ENCODE results near the gene ILK. TPM values are rescaled to one million over a fixed set of nuclear protein-coding genes. Genes with fewer than 3 reads are reported as not detected.

Gene ILK
- total and polyA plus RNA-seq, 10 of the 15 experiments (the other 5 are each of a cell fraction or from before 2014, with no cell fraction given), result 51.8 to 163 (median 92.0) TPM

GRCh38 chr11:6634534-6634933 is 31.0 kb downstream of the ILK start (continued):
- TF ChIP-seq PKNOX1 (IDR thresholded peaks at IDR 0.05) (no peak), BHLHE40 (IDR thresholded peaks at IDR 0.05; ENCODE audit: borderline replicate concordance in 1 of 2, low read depth in 2 of 2, low read length in 1 of 2) (no peak), ESRRA (IDR thresholded peaks at IDR 0.05; ENCODE audit: low read length) (no peak), PAX8 (IDR thresholded peaks at IDR 0.05) (no peak)

GRCh38 chr11:6635082-6635932 is 31.7 kb downstream of the ILK start:
- Histone ChIP-seq H4K20me1 (ENCODE audit: control insufficient read depth, insufficient read depth) (no peaks in the 10 kb centered on the region), H3K27ac (ENCODE audit: control insufficient read depth, insufficient read depth) (no peak overlapping the region), H3K36me3 (ENCODE audit: control insufficient read depth in 2 of 2, insufficient read depth in 2 of 2, low read length in 1 of 2) (no peaks in the 10 kb centered on the region), H3K9me3 (replicated peaks; ENCODE audit: control insufficient read depth, insufficient read depth, low read length) (no peaks in the 10 kb centered on the region), H3K27me3 (replicated peaks in 1 of 2; ENCODE audit: control insufficient read depth in 2 of 2, insufficient read depth in 2 of 2, low read length in 1 of 2) (no peaks in the 10 kb centered on the region), H3K9ac (ENCODE audit: control insufficient read depth, insufficient read depth, low read length) (no peak overlapping the region), H3K4me1 (ENCODE audit: control insufficient read depth, insufficient read depth, low read length) (no peaks in the 10 kb centered on the region), H3K79me2 (ENCODE audit: control insufficient read depth, insufficient read depth, low read length) (no peaks in the 10 kb centered on the region), H3K4me3 (no peak overlapping the region), H3K4me2 (ENCODE audit: control insufficient read depth, insufficient read depth) (no peak overlapping the region), H2AFZ (ENCODE audit: control insufficient read depth, low read depth, low read length) (no peak overlapping the region)
- SMC1A ChIA-PET (ENCODE audit: uncharacterized antibody, unreplicated experiment), result interaction anchor here (0.9 to 1.5 kb wide), 4 partner anchors 12 to 32 kb away, joined by 4 read pairs; no protein-coding TSS in a partner anchor
- FAIRE-seq (no peak), DNase-seq (ENCODE audit: low read depth, low spot score) (no peak), ATAC-seq (peak; percentile 13; the same call in 1 of the 3 replicates)
- RAD21 ChIA-PET (ENCODE audit: unreplicated experiment), result no interaction called here
- 47% methylated on average over 10 of the region's 10 CpGs for WGBS (ENCODE audit: insufficient coverage, insufficient replicate concordance, low lambda C conversion rate, missing lambda C conversion rate)
- CTCF ChIA-PET, result no interaction called here
- BruUV-seq (replicated peaks), result no TSS peak
- in situ Hi-C loops (cut with MboI) (no loop called here), intact Hi-C loops (cut with micrococcal nuclease; ENCODE audit: unreplicated experiment) (no loop called here)
- POLR2A ChIA-PET, result interaction anchor here (0.9 to 1.4 kb wide), 3 partner anchors 24 to 48 kb away, joined by 3 to 4 read pairs (median 3); partner anchors contain the start of genes MRPL17 and TAF10
- TF ChIP-seq NR2F1 (conservative IDR thresholded peaks at IDR 0.05) (peak; percentile 59), CHD1 (IDR thresholded peaks at IDR 0.05; ENCODE audit: low read depth, low read length) (no peak), DPF2 (IDR thresholded peaks at IDR 0.05) (no peak), NR2C1 (IDR thresholded peaks at IDR 0.05) (peak; percentile 42; the same call in 1 of the 2 replicates), IKZF2 (IDR thresholded peaks at IDR 0.05) (0 out of 4 replicates have a peak, but pooled peaks of 1 of the 2 experiments have one; percentile 21), HDGF (IDR thresholded peaks at IDR 0.05) (no peak), NRF1 (conservative IDR thresholded peaks at IDR 0.05; ENCODE audit: low read depth, low read length) (no peak), USF2 (IDR thresholded peaks at IDR 0.05; ENCODE audit: borderline replicate concordance, low read depth, low read length) (no peak), PKNOX1 (IDR thresholded peaks at IDR 0.05) (no peak), IKZF1 (conservative IDR thresholded peaks at IDR 0.05) (peak; percentile 48), PRDM15 (CRISPR knock-in tag; IDR thresholded peaks at IDR 0.05) (no peak), POU2F2 (IDR thresholded peaks at IDR 0.05; ENCODE audit: borderline replicate concordance, low read depth, low read length) (no peak)

Data from GM12878 (cell line).